Activated T-helper 1 cell treated with anti-CD3 and anti-CD28 coated beads, Interleukin-2, amount 50 U/mL, for 16 hours (primary cell): ENCODE results near the gene ZNF860.
"Not testable (repeated sequence)": the region's sequence is repeated elsewhere in the genome, so short reads cannot be mapped to it uniquely, and the experiment has no call there.

Experiments
- DNase-seq, 2 donors: peaks; one replicate each; pipeline ENCODE4 v3.0.0-alpha.2; 2020; ENCODE audit warnings: low read depth in 1 of 2, low spot score in 1 of 2

The ZNF860 gene

GRCh38 chr3:31960793-31961431 lies 20.6 kb upstream of the ZNF860 start:
- no peak for DNase-seq

- no peak for DNase-seq
Measured at GRCh38 chr3:31962801-31963205, 18.7 kb upstream of the ZNF860 start.

- no peak for DNase-seq
Measured at GRCh38 chr3:31966978-31967591, 14.5 kb upstream of the ZNF860 start.

- DNase-seq: no peak
Measured at GRCh38 chr3:31967592-31967991, 14.0 kb upstream of the ZNF860 start.

GRCh38 chr3:31968369-31968926 lies 13.1 kb upstream of the ZNF860 start:
- DNase-seq: no peak

GRCh38 chr3:31968927-31969418 lies 12.6 kb upstream of the ZNF860 start:
- DNase-seq: no peak

- no peak for DNase-seq
Measured at GRCh38 chr3:31971607-31972006, 9.9 kb upstream of the ZNF860 start.

- no peak for DNase-seq
Measured at GRCh38 chr3:31973081-31973480, 8.5 kb upstream of the ZNF860 start.

GRCh38 chr3:31973837-31974236 lies 7.7 kb upstream of the ZNF860 start:
- DNase-seq: no peak

GRCh38 chr3:31974471-31974870 lies 7.1 kb upstream of the ZNF860 start:
- no peak for DNase-seq

- DNase-seq: no peak
Measured at GRCh38 chr3:31974964-31975363, 6.6 kb upstream of the ZNF860 start.

- DNase-seq: no peak
Measured at GRCh38 chr3:31976302-31976701, 5.2 kb upstream of the ZNF860 start.

GRCh38 chr3:31977736-31978135 lies 3.8 kb upstream of the ZNF860 start:
- no peak for DNase-seq

GRCh38 chr3:31978553-31978952 lies 3.0 kb upstream of the ZNF860 start:
- no peak for DNase-seq

- no peak for DNase-seq
Measured at GRCh38 chr3:31979001-31979697, 2.4 kb upstream of the ZNF860 start.

GRCh38 chr3:31980530-31981205 lies 882 bp upstream of the ZNF860 start:
- DNase-seq: peak in 1 of 2 donors; percentile 11

GRCh38 chr3:31984321-31984720 lies 2.8 kb downstream of the ZNF860 start:
- DNase-seq: no peak

GRCh38 chr3:31985831-31986230 lies 4.3 kb downstream of the ZNF860 start:
- no peak for DNase-seq

GRCh38 chr3:31988271-31988670 lies 6.7 kb downstream of the ZNF860 start:
- DNase-seq: no peak

GRCh38 chr3:31992995-31993394 lies 11.4 kb downstream of the ZNF860 start:
- not testable (repeated sequence) for DNase-seq

- no peak for DNase-seq
Measured at GRCh38 chr3:31993843-31994242, 12.3 kb downstream of the ZNF860 start.
